ENCODE data around the gene KRT13.
A peak's percentile ranks its signal among the peaks of the same experiment; 100 is the strongest.

KRT13 gene

GRCh38 chr17:41518789-41519449, 13.5 kb upstream of the KRT13 start, which contains the start of gene KRT15:
TSS of gene KRT15 (minus strand) at chr17:41518890. CDS start at chr17:41518827, 63 bp downstream.
- no peak for DNase-seq

- no peak for DNase-seq
These were observed 12.6 kb upstream of the KRT13 start for GRCh38 chr17:41518031-41518430.

DNA sequence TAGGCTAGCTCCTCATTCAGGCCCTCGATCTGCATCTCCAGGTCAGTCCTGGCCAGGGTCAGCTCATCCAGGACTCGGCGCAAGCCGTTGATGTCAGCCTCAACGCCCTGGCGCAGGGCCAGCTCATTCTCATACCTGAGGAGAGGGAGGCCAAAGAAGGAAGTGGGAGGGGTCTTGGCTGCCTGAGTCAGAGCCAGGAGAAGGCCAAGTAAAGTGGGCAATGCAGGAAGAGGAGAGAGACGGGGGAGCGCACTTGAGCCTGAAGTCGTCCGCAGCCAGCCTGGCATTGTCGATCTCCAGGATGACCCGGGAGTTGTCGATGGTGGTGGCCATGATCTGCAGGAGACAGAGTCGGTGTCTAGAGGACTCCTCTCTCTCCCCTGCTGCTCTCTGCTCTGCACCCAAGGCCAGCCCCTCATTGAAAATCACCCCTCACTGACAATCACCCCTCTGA, 11.4 kb upstream of the KRT13 start:
- DNase-seq, result no peak

- no peak for DNase-seq
These were observed 10.9 kb upstream of the KRT13 start for GRCh38 chr17:41516147-41516829.

DNA sequence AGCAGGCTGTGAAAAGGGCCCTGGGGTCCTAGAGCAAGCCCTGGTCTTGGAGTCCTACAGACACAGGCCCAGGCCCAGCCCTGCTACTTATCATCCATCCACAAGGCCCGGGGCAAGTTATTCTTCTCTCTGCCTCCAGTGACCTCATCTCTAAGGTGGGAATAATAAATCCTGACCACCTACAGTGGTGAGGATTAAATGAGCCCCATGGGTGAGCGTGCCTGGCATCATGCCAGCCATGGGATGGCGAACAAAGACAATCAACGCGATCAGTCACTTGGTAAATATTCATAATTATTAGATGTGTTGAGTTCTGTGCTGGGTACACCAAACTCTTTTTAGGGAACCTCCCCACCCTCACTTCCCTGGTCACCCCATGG, 7.7 kb upstream of the KRT13 start:
- no peak for DNase-seq

DNA sequence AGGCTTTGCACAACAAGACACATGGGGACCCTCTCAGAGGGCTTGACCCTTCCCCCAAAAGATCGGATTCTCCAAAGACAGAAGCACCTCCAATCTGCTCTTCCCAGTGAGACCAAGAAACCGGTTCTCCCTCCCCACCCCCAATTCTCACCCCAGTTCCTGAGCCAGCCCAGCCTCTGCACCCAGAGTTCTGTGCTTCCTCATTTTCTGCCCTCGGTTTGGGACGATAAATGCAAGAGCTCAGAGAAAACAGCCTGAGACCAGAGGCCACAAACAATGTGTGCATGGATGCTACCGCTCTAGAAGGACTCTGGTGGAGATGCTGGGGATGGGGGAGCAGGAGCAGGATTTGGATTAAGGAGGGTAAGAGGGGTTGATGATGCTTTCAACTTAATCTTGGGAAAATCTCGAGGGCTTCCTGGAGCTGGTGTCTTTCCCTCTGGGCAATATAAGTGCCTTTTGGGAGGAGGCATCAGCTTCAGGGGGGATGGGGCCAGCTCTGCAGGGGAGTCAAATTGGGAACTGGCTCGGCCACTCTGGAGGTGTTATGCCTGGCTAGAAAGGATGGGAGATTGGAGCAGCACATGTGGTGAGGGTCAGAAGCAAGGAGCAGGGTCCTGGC, 7.2 kb upstream of the KRT13 start:
- no peak for DNase-seq

DNA sequence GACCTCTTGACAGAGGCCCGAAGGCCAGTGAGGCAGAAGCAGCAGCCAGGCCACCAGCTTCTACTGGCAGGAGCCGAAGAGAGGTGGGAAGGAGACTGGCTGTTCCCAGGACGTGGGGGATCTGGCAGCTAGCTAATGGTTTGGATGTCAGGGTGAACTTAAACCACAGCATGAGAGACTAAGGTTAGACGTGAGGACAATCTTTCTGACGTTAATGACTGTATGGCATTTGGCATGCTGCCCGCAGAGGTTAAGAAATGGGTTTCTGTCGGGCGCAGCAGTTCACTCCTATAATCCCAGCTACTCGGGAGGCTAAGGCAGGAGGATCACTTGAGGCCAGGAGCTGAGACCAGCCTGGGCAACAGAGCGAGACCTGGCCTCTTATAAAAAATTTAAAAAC, 6.3 kb upstream of the KRT13 start:
- no peak for DNase-seq

GRCh38 chr17:41511116-41511515, 5.7 kb upstream of the KRT13 start:
- no peak for DNase-seq

DNA sequence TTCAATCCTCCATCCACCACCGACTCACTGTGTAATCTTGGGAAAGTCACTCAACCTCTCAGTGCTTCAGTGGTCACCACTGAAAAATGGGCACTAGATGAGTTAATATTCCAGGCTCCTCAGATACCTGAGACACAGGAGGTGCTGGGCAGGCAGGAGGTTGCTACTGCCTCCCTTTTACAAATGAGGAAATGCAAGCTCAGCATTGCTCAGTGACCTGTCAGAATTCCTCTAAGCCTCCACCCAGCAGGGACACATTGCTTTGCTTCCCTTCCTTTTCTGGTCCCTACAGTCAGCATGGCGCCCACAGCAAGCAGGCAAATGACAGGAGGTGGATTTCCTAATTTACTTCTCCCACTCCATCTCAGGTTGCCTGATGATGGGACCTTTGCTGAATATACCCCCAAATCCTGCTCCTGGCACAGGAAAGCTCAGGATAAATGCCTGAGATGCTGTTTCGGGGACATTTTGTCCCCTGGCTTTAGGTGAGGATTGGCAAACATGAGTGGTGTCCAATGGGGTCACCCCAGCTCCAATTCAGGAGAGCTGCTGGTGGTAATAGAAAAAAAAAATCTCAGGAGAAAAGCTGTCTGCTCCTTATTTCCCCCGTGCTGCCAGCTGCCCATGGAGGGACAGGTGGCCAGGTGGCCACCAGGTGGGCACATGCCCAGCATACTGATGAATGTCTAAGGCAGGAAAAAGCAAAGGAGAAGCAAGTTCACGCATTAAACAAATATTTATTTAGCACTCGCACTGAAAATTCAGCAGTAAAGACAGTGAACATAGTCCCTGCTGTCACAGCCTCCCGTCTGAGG, 5.0 kb upstream of the KRT13 start:
- DNase-seq, result no peak

DNA sequence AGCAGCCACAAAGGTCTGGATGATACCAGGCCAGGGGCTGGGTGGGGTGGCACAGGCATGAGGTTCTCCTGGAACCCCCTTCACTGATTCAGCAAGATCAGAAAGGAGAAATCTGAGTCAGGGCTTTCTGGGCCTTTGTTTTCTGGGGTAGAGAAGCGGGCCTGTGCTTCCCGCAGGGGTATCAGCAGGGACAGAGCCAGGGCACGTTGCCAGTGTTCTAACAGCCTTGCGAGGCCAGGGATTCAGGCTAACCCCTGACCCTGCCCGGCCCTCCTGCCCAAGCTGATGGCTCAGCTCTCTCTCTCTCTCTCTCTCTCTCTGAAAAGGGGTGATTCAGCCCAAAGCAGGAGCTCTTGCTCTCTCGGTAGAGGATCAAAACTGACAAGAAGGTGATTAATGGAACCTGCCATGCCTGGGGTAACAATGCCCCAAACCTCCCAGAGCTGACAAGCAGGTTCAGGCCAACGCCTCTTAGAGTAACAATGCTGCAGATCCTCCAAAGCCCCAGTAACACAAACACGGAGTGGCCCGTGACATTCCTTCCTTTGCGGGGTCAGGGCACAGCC, 2.0 kb upstream of the KRT13 start:
- no peak for DNase-seq

DNA sequence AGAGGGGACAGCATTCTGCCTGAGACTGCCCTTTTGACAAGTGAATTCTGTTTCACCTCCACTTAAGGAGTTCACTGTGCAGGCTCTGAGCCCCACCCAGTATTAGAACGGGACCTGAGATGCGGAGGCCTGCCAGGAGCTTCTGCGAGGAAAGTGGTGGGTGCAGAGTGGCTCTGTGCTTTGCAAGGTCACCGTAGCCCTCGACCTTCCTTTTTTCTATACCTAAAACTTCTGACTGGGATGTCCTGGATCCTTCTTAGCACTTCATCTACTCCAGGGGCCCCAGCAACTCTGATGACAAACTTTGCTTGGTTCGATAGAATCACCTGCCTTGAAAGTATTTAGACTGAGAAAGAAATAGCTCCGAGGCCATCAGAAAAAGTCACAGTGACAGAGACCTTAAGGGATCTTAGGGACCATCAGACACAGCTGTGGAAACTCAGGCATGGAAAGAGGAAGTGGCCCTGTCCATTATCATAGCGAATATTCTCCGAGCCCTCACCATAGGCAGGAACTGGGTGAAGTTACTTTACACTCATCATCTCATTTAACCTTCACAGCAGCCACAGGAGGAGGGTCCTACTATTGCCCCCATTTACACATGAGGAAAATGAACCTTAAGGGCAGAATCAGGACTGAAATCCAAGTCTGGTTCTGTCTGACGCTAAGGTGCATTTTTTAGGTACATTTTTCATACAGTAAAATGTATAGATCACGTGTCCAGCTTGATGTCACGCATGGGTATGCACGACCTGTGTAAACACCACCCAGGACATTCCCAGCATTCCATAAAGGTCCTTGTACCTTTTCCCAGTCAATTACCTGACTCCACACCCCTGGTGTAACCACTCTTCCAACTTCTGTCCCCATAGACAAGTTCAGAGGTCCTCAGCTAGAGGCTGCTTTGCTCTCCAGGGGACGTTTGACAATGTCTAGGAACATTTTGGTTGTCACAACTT, 676 bp upstream of the KRT13 start:
- no peak for DNase-seq

DNA sequence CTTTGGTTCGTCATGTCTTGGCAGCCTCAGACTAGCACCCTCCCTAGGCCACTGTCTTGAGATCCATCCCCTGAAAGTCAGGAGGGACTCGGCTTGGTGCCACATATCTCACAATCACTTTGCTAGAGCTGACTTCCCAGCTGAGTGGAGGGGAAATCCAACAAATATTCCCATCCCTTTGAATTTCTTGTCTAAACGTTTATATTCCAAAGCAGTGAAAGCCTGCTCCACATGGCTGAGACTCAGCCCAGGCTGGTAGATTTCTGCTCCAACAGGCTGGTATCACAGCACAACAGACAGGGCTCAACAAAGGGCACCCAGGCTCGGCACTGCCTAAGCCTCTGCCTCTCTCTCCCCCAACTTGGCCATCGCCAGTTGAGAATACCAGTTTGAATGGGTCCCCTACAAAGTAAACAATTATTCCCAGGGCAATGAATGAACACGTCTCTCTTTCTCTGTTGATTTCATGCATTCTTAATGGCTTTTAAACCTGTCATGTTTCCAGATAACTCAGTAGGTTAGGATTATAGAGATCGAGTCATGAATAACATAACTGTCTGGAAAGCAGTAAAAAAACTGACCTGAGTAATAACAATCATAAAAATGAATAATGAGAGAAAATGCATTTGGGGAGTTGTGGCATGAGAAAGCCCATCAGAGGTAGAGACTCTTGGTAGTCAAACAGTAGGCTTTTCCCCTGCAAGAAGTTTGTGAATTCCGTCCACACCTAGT, 1.0 kb downstream of the KRT13 start:
- DNase-seq, result no peak

- DNase-seq, result no peak
These were observed 2.2 kb downstream of the KRT13 start for GRCh38 chr17:41503202-41503601.

DNA sequence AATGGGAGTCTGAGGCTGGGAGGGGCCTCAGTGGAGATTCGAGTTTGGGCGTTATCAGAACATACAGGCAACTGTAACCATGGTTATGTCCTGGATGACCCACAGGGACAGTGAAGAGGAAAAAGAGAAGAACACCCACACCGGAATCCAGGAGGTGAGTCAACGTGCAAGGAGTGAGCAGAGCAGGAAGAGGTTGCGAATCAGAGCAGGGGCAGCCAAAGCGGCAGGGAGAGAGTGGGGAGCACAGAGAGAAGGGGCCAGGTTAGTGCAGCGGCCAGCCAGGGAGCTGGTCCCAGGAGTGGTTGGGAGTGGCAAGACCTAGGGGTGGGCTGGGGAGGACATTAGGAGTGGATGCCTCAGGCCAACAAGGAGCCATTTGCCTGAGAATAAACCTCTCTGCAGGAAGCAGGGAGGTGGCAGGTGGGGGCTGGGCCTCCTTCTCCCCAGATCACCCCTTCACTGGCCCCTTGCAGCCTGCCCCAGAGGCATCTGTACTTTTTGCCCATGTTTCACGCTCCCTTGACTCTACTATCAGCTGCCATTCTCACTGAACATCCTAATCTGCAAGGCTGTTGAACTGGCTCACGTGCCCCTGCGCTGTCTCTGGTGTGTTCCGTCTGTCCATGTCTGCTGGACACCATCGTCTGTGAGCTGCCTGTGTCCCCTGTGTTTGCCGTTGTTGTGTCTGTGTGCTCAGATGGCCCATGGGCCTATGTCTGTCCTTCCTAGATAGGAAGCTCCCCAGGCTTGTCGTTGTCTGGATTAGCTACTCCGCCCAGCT, 5.1 kb downstream of the KRT13 start:
- no peak for DNase-seq

GRCh38 chr17:41499714-41500113, 5.7 kb downstream of the KRT13 start:
- DNase-seq, result no peak

DNA sequence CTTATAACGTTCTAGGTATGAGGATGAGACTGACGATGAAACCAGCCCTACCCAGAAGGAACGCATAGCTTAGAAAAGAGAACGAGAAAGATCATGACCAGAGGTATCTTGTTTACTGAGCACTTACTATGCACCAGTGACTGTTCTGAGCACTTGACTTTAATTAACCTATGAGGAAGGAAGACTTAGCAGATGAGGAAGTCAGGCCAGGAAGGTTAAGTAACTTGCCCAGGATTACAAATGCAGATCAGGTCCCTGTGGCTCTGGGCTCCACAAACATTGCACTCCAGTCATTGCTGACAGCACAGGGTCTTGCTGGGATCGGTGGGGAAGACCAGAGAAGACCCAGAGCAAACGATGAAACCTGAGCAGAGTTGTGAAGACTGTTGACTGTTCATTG, 7.1 kb downstream of the KRT13 start:
- no peak for DNase-seq

DNA sequence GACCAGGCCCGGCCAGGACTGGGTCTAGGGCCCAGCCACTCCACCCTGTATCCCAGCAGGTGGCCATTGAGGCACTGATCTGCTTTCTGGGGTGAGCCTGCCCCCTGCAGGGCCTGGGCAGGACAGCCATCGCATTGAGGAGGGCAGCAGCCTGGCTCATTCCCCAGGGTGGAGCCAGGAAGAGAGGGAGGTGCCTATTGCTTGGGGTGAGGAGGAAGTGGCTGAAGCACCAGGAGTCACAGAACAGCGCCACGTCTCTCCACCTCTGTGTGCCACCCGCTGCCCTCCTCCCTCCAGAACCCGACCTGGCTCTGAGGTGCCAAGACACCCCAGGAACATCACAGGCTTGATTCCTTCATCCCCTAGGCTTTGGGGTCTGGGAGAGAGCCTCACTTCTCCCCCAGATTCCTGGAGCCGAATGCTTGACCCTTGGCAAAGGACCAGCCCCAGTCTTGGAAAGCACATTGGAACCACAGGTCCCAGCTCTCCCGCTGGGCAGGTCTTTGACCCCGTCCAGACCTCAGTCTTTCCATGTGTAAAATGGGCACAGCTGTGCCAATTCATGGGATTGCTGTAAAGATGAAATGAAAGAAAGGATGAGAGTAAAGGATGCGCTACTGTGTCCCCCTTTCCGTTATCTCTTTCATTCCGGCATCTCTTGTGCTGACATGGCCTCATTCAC, 8.5 kb downstream of the KRT13 start:
- peak in 1 of 2 experiments; percentile 27 for DNase-seq

DNA sequence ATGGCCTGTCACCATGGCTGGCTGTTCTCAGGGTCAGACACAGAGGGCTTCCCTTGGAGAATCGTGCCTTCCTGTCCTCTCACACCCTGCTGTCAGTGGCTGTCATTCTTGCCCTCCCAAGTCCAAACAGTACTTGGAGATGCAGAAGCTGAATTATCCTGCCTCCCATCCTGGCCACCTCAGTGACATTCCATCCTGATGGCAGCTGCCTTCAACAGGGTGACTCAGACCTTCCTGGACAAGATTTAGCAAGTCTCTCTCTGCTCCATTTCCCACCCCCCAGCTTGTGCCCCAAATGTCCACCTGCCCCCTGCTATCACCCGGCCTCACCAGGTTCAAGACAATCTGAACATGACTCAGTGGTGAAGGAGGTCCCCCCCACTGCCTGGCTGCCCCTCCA, 10.9 kb downstream of the KRT13 start:
- DNase-seq, result no peak

GRCh38 chr17:41492771-41493170, 12.6 kb downstream of the KRT13 start:
- DNase-seq, result no peak

- DNase-seq, result no peak
These were observed 13.1 kb downstream of the KRT13 start for GRCh38 chr17:41492351-41492750.

Data from NCI-H187 (cell line).